Measurements from ENCODE around the gene CYBA. TPM values are rescaled to one million over a fixed set of nuclear protein-coding genes. Genes with fewer than 3 reads are reported as not detected.

Gene CYBA
- total RNA-seq, 2 donors from 2014 or later = 368 to 389 TPM

GRCh38 chr16:88636488-88637265, 14.2 kb downstream of the CYBA start:
- no peak overlapping the region for H3K4me3 ChIP-seq
- H3K9ac ChIP-seq (ENCODE audit: low read depth in 2 of 2, low read length in 2 of 2) = no peak overlapping the region
- H3K27ac ChIP-seq = no peak overlapping the region
- no peak for TF ChIP-seq CTCF (IDR thresholded peaks at IDR 0.05)
- intact Hi-C loops (cut with DNase I) = no loop called here
- DNase-seq = no peak
- H3K4me1 ChIP-seq = peaks cover 15% of the 10 kb centered on the region
- H3K36me3 ChIP-seq = no peaks in the 10 kb centered on the region
- peaks cover 24% of the 10 kb centered on the region for H3K27me3 ChIP-seq
- H3K9me3 ChIP-seq = no peaks in the 10 kb centered on the region

DNA sequence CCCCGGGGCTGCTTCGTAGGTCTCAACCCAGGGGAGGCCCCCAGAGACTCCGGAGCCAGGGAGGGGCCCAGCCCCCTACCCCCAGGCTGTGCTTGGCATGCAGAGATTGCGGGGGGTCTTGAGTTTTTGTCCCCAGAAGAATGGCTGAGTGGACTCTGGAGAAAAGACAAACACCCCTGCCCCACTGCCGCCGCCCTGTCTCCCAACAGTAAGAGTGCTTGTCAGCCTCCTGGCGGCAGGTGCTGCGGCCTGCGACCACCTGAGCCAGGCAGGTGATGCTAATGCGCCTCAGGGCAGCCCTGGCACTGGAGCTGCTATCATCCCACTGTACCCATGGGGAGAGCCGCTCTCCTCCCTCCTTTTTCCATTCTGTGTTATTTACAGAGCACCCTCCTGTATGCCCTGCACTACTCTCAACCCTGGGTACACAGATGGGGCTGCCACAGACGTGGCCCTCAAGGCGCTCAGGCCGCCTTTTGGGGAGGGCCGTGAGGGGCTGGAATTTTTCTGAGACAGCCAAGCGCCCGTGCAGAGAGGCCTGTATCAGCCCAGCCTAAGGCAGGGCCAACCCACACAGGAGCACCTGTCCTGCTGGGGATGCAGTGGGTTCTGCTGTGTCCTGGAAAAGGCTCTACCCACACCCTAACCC, 15.1 kb downstream of the CYBA start:
- no peak overlapping the region for H3K4me3 ChIP-seq
- H3K36me3 ChIP-seq = no peaks in the 10 kb centered on the region
- intact Hi-C loops (cut with DNase I) = no loop called here
- TF ChIP-seq CTCF (IDR thresholded peaks at IDR 0.05) = no peak
- no peak for DNase-seq
- H3K27me3 ChIP-seq = peaks cover 21% of the 10 kb centered on the region
- H3K27ac ChIP-seq = no peak overlapping the region
- no peak overlapping the region for H3K9ac ChIP-seq (ENCODE audit: low read depth in 2 of 2, low read length in 2 of 2)
- no peaks in the 10 kb centered on the region for H3K9me3 ChIP-seq
- peaks cover 15% of the 10 kb centered on the region for H3K4me1 ChIP-seq

GRCh38 chr16:88634994-88635670, 15.7 kb downstream of the CYBA start:
- H3K27me3 ChIP-seq = peaks cover 15% of the 10 kb centered on the region
- DNase-seq = no peak
- peak overlapping the region in 1 of 2 donors; percentile 80 for H3K9ac ChIP-seq (ENCODE audit: low read depth in 2 of 2, low read length in 2 of 2)
- H3K36me3 ChIP-seq = no peaks in the 10 kb centered on the region
- H3K27ac ChIP-seq = no peak overlapping the region
- no peak for TF ChIP-seq CTCF (IDR thresholded peaks at IDR 0.05)
- peaks cover 15% of the 10 kb centered on the region for H3K4me1 ChIP-seq
- intact Hi-C loops (cut with DNase I) = no loop called here
- peak overlapping the region; percentile 44 for H3K4me3 ChIP-seq
- H3K9me3 ChIP-seq = no peaks in the 10 kb centered on the region

DNA sequence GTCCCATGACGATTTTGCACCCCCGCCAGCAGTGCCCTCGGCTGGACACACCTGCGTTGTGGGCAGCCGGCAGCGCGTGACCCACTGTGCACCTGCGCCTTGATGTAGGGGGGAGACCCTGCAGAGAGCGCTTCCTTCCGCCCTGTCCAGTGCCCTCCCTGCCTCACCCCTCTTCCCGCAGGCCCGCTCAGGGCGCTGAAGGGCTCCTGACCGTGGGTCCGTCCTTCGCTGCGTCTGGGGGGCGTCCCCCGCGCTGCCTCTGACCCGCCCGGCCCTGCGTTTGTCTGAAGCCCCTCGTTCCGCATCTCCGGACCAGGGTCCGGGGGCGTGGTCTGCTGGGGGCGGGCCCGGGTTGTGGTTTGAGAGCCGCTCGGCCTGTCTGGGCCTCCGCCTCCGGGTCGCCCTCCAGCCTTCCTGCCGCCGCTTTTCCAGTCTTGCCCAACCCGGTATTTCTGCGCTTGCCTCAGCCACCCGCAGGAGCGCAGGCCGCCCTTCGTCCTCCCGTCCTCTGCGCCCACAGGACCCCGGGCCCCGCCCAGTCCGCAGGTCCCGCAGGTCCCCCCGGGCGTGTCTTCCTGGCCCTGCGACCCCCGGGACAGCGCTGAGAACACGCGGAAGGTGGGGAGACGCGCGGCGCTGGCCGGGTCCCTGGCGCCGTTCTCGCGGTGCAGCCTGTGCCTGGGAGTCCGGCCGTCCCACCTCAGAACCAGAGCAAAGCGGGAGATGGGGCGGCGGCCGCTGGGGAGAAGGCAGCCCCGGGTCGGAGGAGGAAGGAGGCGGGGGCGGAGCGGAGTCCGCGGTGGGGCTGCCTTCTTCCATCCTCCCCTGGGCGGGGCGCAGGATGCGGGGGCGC, 16.5 kb downstream of the CYBA start:
- no peak for TF ChIP-seq CTCF (IDR thresholded peaks at IDR 0.05)
- no peaks in the 10 kb centered on the region for H3K9me3 ChIP-seq
- peak overlapping the region; percentile 26 to 80 for H3K9ac ChIP-seq (ENCODE audit: low read depth in 2 of 2, low read length in 2 of 2)
- peaks cover 10% of the 10 kb centered on the region for H3K4me1 ChIP-seq
- intact Hi-C loops (cut with DNase I) = no loop called here
- DNase-seq = peak; percentile 60
- peaks cover 6% of the 10 kb centered on the region for H3K36me3 ChIP-seq
- no peak overlapping the region for H3K27ac ChIP-seq
- peak overlapping the region; percentile 44 for H3K4me3 ChIP-seq
- peaks cover 7% of the 10 kb centered on the region for H3K27me3 ChIP-seq

DNA sequence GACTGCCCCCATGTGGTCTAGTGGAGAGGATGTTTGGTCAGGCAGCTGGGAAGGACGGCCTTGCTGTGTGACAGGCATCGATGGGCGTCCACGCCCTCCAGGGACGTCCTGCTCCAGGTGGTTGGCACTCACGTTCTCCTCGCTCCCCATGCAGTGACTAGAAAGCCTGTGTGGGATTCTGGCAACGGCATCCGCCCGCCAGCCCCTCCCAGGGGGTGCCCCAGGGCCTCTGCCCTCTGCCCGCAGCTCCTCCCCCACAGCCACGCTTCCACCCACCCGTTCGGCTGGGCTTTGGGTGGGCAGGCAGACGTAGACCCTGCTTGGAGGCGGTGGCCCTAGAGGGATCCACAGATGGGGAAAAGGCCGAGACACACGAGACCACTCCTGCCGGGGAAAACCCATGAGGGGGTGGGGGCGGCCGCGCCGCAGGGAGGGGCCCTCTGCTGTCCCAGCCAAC, 17.1 kb downstream of the CYBA start:
- Histone ChIP-seq H3K9me3 (no peaks in the 10 kb centered on the region), H3K4me1 (peaks cover 4% of the 10 kb centered on the region), H3K9ac (ENCODE audit: low read depth in 2 of 2, low read length in 2 of 2) (peak overlapping the region in 1 of 2 donors; percentile 80), H3K4me3 (peak overlapping the region; percentile 44), H3K36me3 (peaks cover 6% of the 10 kb centered on the region), H3K27me3 (peaks cover under 1% of the 10 kb centered on the region), H3K27ac (no peak overlapping the region)
- DNase-seq = peak; percentile 64
- peak; percentile 40 for TF ChIP-seq CTCF (IDR thresholded peaks at IDR 0.05)
- intact Hi-C loops (cut with DNase I) = no loop called here
